ENCODE measurements around the gene TMEM150C. TPM values are rescaled to one million over a fixed set of nuclear protein-coding genes. Genes with fewer than 3 reads are reported as not detected.

TMEM150C gene
- total and polyA plus RNA-seq, 2 of the 8 experiments (the other 6 are each of a cell fraction or from before 2014, with no cell fraction given), result 1.5 to 1.7 TPM

- TF ChIP-seq, protein P1, sequence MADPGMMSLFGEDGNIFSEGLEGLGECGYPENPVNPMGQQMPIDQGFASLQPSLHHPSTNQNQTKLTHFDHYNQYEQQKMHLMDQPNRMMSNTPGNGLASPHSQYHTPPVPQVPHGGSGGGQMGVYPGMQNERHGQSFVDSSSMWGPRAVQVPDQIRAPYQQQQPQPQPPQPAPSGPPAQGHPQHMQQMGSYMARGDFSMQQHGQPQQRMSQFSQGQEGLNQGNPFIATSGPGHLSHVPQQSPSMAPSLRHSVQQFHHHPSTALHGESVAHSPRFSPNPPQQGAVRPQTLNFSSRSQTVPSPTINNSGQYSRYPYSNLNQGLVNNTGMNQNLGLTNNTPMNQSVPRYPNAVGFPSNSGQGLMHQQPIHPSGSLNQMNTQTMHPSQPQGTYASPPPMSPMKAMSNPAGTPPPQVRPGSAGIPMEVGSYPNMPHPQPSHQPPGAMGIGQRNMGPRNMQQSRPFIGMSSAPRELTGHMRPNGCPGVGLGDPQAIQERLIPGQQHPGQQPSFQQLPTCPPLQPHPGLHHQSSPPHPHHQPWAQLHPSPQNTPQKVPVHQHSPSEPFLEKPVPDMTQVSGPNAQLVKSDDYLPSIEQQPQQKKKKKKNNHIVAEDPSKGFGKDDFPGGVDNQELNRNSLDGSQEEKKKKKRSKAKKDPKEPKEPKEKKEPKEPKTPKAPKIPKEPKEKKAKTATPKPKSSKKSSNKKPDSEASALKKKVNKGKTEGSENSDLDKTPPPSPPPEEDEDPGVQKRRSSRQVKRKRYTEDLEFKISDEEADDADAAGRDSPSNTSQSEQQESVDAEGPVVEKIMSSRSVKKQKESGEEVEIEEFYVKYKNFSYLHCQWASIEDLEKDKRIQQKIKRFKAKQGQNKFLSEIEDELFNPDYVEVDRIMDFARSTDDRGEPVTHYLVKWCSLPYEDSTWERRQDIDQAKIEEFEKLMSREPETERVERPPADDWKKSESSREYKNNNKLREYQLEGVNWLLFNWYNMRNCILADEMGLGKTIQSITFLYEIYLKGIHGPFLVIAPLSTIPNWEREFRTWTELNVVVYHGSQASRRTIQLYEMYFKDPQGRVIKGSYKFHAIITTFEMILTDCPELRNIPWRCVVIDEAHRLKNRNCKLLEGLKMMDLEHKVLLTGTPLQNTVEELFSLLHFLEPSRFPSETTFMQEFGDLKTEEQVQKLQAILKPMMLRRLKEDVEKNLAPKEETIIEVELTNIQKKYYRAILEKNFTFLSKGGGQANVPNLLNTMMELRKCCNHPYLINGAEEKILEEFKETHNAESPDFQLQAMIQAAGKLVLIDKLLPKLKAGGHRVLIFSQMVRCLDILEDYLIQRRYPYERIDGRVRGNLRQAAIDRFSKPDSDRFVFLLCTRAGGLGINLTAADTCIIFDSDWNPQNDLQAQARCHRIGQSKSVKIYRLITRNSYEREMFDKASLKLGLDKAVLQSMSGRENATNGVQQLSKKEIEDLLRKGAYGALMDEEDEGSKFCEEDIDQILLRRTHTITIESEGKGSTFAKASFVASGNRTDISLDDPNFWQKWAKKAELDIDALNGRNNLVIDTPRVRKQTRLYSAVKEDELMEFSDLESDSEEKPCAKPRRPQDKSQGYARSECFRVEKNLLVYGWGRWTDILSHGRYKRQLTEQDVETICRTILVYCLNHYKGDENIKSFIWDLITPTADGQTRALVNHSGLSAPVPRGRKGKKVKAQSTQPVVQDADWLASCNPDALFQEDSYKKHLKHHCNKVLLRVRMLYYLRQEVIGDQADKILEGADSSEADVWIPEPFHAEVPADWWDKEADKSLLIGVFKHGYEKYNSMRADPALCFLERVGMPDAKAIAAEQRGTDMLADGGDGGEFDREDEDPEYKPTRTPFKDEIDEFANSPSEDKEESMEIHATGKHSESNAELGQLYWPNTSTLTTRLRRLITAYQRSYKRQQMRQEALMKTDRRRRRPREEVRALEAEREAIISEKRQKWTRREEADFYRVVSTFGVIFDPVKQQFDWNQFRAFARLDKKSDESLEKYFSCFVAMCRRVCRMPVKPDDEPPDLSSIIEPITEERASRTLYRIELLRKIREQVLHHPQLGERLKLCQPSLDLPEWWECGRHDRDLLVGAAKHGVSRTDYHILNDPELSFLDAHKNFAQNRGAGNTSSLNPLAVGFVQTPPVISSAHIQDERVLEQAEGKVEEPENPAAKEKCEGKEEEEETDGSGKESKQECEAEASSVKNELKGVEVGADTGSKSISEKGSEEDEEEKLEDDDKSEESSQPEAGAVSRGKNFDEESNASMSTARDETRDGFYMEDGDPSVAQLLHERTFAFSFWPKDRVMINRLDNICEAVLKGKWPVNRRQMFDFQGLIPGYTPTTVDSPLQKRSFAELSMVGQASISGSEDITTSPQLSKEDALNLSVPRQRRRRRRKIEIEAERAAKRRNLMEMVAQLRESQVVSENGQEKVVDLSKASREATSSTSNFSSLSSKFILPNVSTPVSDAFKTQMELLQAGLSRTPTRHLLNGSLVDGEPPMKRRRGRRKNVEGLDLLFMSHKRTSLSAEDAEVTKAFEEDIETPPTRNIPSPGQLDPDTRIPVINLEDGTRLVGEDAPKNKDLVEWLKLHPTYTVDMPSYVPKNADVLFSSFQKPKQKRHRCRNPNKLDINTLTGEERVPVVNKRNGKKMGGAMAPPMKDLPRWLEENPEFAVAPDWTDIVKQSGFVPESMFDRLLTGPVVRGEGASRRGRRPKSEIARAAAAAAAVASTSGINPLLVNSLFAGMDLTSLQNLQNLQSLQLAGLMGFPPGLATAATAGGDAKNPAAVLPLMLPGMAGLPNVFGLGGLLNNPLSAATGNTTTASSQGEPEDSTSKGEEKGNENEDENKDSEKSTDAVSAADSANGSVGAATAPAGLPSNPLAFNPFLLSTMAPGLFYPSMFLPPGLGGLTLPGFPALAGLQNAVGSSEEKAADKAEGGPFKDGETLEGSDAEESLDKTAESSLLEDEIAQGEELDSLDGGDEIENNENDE (IDR thresholded peaks at IDR 0.05; ENCODE audit: insufficient replicate concordance, low read length), result no peak
- TF ChIP-seq SIRT6 (IDR thresholded peaks at IDR 0.05; ENCODE audit: low read length) (no peak), KDM4A (IDR thresholded peaks at IDR 0.05; ENCODE audit: low read depth, low read length, severe bottlenecking) (no peak), POLR2AphosphoS5 (IDR thresholded peaks at IDR 0.05; ENCODE audit: low read depth, low read length) (no peak), SP4 (IDR thresholded peaks at IDR 0.05; ENCODE audit: low read length) (no peak), JUN (IDR thresholded peaks at IDR 0.05; ENCODE audit: low read depth, low read length) (no peak)
Observed at GRCh38 chr4:82589756-82590155, 28.0 kb upstream of the TMEM150C start (continued).

Data from H1 (cell line).